ENCODE results near the gene ERC2.

The ERC2 gene

GRCh38 chr3:55571913-55572312 is 896.4 kb downstream of the ERC2 start:
- DNase-seq = peak in 21 of 56 donors; percentile 3 to 70 (median 10)

- DNase-seq = no peak
These were observed 897.0 kb downstream of the ERC2 start for GRCh38 chr3:55571216-55571813.

DNA sequence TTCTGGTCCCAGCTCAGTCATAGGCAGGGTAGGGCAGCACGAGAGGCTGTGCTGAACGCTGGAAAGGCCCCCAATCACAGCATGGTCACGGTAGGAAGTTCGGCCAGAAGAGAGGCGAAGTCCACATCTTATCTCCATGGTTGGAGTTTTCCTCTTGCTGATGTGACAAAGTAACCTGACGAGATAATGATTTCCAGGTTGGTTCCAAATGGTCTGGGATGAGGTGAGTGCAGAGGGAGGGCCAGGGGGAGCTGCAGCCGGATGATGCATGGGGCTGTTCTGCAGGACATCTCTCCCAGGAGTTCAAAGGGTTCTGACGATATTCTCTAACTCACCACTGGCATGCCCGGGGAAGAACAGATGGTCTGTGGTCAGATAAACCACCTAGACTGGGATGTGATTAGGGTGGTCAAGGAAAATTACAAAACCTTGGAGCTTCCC is 898.0 kb downstream of the ERC2 start:
- no peak for DNase-seq

- no peak for DNase-seq
These were observed 899.2 kb downstream of the ERC2 start for GRCh38 chr3:55569033-55569599.

DNA sequence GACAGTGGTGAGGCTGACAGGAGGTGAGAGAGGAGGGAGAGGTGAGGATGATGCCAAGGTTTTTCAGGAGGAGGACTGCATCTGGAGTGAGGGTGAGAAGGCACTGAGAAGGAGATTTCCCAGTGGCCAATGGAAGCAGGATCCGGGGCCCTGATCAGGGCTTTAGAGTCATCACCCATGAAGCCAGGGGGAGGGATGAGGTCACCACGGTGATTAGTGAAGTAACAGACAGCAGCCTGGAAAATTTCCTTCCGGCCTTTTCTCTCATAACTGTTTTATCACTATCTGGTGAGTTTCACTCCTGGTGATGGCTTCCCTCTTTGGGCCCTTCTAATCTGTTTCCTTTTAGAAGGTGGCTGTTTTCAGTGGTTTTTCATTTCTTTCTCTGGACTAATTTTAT is 900.7 kb downstream of the ERC2 start:
- no peak for DNase-seq

GRCh38 chr3:55567121-55567520 is 901.1 kb downstream of the ERC2 start:
- no peak for DNase-seq

GRCh38 chr3:55565521-55565920 is 902.7 kb downstream of the ERC2 start:
- no peak for DNase-seq

GRCh38 chr3:55564726-55565125 is 903.5 kb downstream of the ERC2 start:
- DNase-seq = no peak

DNA sequence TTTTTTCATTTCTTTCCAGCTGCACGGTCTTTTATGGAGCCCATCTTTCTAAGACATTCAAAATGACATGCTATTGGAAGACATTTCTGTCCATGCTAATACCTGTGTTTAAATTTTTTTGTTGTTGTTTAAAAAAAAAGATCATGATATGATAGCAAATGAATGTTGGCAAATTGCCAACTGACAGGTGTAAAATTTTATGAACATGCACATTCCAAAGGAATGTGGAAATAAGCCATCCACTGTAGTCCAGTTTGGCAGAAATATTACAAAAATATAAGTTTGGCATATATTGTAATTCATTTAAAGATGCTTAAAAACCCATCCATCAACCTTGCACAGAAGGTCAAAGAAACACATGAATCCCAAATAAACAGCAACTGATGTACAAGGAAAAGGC is 905.6 kb downstream of the ERC2 start:
- no peak for DNase-seq

DNA sequence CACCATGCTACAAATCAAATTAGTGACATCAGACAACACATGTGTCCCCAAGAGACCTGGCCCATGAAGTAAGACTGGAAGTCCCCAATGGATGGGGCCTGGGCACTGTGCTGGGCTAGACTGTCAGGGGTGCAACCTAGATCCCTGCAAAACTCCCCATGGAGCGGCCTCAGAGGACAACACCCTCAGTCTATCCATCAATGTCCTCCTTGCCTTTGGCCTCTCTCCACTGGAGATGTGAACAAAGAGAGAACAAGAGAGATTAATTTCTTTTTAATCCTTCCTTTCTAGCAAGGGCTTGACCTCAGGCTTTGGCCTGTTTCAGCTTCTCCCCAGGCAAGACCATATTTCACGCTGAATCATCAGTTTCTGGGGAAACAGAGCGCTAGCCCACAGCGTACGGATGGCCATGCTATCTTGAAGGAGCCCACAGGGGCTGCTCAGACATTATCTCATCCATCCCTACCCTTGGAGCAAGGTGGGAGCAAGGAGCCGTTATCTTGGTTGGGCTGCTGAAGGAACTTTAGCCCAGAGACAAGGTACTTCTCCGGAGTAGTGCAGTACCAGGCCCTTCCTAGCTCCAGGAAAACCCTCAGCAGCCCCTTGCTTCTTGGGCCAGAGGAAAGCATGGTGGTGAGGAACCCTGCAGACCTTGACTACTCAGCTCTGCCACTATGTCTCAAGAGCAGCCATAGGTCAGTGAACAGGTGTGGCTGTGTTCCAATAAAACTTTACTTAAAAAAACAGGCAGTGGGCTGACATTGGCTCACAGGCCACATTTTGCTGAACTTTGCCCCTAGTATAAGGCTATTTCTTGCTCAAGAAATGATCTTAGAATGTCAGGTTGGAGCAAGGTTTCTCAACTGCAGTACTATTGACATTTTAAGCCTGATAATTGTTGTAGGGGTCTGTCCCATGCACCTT is 908.5 kb downstream of the ERC2 start:
- DNase-seq = no peak

DNA sequence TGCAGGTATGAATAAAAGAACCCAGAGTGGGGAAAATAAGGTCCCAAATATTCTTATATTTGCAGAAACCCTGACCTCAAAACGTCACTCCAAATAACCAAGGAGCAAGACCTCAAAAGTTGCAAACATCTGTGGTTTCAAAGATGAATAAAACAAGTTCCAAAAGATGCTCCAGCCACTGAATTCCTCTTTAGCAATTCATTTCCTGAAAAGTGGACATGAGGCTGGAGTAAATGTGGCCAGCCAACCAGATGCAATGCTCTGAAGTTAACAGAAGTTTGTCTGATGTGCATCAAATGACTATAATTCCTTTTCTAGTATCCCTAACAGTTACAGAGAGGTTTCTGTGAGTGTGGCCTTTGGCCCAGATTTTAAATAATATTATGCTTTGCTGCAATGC is 910.0 kb downstream of the ERC2 start:
- DNase-seq = no peak

GRCh38 chr3:55557549-55557948 is 910.7 kb downstream of the ERC2 start:
- DNase-seq = no peak

DNA sequence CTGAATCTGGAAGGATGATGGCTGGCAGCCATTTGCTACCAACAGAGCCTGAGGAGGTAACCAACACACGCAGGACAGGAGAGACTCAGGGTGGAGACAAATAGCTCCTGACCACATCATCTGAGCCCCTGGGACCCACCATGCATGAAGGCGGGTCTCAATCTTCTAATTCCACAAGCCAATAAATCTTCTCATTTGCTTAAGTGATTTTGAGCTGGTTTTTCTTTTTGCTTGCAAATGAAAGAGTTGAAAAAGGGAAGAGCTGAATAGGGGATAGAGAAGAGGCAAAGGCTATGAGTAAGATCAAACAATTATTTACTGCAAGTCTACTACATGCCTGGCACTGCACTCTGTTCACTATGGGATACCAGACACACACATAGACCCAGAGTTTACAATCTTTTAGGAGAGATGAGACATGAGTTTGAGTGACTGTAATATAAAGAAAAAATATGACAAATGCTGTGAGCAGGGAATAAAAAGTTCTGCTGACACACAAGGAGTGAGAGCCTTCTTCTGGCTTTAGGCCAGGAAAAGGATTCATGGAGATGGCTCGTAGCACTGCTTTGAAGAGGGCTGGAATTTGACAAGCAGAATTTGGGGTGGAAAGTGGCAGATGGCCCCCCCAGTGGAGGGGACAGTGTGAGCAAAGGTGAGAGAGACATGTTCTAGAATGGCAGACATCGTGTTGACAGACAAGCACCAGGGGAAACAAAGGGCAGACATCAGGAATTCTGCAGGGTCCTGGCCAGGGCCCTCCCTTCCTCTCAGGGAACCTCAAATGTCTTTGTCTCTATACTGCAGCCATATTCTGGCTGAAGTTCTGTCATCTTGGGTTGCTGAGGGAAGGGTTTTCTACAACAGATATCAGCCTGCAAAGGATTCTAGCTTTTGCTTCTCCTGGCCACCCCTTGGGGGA is 911.4 kb downstream of the ERC2 start:
- DNase-seq = no peak

GRCh38 chr3:55555873-55556618 is 912.2 kb downstream of the ERC2 start:
- no peak for DNase-seq

DNA sequence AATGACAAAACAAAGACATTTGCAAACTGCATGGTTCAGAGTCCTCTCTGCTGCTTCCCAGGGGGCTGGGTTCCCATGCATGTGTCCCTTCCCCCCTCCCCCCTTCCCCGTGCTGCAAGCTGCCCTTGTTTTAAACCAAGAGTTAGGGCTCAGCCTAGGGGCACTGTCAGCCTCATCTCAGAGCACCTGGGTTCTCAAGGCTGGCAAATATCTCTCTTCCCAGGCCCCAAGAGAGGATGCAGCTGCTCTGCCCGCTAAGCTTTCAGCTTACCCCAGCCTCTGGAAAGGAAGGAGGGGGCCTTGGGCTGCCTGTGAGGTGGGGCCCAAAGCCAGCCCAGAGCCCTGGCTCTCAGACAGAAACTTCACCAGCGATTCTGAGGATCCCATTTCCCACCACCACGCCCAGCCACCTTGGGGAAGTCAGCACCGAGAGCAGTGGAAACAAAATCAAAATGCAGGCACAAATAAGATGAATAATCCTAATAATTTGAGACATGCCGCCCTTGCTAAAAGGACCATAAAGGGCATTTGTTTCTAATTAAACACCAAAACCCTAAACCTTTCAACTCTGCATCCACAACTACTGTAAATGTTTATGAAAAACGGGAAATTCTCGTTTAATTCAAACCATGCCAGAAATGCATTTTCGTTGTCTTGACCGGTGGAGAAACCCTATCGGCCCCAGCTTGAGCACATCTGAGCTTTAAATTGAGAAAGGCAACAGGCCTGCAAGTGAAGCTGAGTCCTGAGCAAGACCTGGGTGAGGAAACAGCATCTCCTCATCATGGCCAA is 913.4 kb downstream of the ERC2 start:
- DNase-seq = no peak

DNA sequence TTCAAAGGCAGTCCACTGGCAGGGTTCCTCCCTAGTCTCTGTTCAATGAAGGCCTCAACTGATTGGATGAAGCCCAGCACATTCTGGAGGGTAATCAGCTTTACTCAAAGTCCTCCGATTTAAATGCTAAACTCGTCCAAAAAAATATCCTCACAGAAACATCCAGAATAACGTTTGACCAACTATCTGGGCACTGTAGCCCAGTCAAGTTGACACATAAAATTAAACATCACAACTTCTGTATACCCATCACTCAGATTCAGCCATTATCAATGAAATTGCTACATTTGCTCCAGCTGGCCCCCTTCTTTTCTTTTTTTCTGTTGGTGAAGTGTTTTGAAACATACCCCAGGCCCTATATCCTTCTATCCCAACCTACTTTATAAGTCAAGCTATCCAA is 916.6 kb downstream of the ERC2 start:
- DNase-seq = no peak

DNA sequence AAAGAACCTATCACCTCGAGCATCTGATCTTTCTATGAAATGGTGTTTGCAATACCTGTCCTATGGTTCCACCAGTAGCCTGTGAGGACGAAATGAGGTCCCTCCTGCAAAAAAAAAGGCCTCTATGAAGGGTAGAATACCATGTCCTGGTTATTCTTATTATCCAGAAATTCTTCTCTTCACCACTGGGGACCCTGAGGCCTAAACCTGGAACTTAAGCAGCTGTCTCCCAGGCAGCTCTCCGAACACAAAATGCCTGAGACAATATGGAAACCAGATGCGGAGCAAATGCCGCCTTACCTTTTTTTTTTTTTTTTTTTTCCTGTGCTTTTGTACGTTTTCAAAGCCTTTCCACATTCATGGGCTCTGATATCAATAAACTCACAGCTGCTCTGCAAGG is 919.1 kb downstream of the ERC2 start:
- DNase-seq = no peak

DNA sequence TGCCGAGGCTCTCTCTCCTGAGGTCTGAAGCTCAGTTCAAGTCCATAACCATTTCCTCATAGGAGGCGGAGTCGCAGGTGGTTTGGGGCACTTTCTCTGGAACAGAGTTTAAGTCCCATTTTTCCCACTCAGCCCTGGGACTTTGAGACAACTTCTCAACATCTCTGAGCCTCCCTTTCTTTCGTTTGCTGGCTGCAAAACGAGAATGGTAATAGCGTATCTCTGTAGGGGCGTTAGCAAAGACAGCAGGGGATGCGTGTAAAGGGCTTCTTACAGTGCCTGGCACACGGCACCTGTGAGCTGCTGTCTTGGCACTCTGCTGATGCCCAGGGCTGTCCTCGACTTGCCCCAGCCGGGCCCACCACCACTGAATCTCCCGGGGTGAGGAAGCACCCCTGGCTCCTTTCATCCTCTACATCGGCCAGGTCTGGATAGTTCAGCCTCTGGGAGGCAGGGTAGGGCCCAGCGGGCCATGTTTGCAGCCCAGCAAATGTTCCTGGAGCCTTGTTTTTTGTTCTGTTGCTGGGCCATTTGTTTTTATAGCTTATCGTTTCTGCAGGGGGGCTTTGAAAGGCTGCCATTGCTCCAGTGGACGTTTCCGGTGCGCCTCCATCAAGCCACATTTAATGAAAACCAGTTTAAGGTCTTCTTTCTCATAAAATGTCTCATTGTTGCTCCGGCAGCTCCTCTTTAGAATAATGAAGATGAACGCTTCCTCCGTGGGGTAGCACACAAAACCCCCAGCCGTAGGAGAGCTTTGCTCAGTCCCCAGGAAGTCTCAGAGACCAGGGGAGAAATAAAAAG is 921.2 kb downstream of the ERC2 start:
- no peak for DNase-seq

- no peak for DNase-seq
These were observed 922.3 kb downstream of the ERC2 start for GRCh38 chr3:55545995-55546394.
